HG03520 (cell line): ENCODE results near the gene WDPCP.
"Not testable (repeated sequence)": the region's sequence is repeated elsewhere in the genome, so short reads cannot be mapped to it uniquely, and the experiment has no call there.

Experiments
- ATAC-seq: cut with Tn5 transposase; IDR thresholded peaks from one replicate; pipeline ENCODE4 v1.9.1; 2021; ENCODE audit warnings: mild to moderate bottlenecking, moderate library complexity; ENCODE audit not compliant: unreplicated experiment

Gene WDPCP

GRCh38 chr2:63544017-63544627 lies 44.2 kb downstream of the WDPCP start:
- no peak for ATAC-seq

GRCh38 chr2:63539416-63540162 lies 48.7 kb downstream of the WDPCP start:
- no peak for ATAC-seq

GRCh38 chr2:63538390-63538789 lies 49.9 kb downstream of the WDPCP start:
- no peak for ATAC-seq

GRCh38 chr2:63537306-63537705 lies 51.0 kb downstream of the WDPCP start:
- no peak for ATAC-seq

GRCh38 chr2:63530704-63531279 lies 57.5 kb downstream of the WDPCP start:
- ATAC-seq: no peak

GRCh38 chr2:63525905-63526304 lies 62.4 kb downstream of the WDPCP start:
- ATAC-seq: no peak

GRCh38 chr2:63522950-63523349 lies 65.3 kb downstream of the WDPCP start:
- no peak for ATAC-seq

- no peak for ATAC-seq
Measured at GRCh38 chr2:63520793-63521192, 67.5 kb downstream of the WDPCP start.

- no peak for ATAC-seq
Measured at GRCh38 chr2:63514781-63515180, 73.5 kb downstream of the WDPCP start.

GRCh38 chr2:63514237-63514716 lies 74.0 kb downstream of the WDPCP start:
- no peak for ATAC-seq

GRCh38 chr2:63506320-63506719 lies 82.0 kb downstream of the WDPCP start:
- no peak for ATAC-seq

- no peak for ATAC-seq
Measured at GRCh38 chr2:63503818-63504217, 84.5 kb downstream of the WDPCP start.

GRCh38 chr2:63500398-63500797 lies 87.9 kb downstream of the WDPCP start:
- ATAC-seq: no peak

- no peak for ATAC-seq
Measured at GRCh38 chr2:63497576-63497975, 90.7 kb downstream of the WDPCP start.

GRCh38 chr2:63494968-63495367 lies 93.3 kb downstream of the WDPCP start:
- no peak for ATAC-seq

GRCh38 chr2:63494100-63494499 lies 94.2 kb downstream of the WDPCP start:
- no peak for ATAC-seq

GRCh38 chr2:63488118-63488713 lies 100.1 kb downstream of the WDPCP start:
- ATAC-seq: no peak

- ATAC-seq: no peak
Measured at GRCh38 chr2:63486861-63487290, 101.4 kb downstream of the WDPCP start.

- no peak for ATAC-seq
Measured at GRCh38 chr2:63484901-63485300, 103.4 kb downstream of the WDPCP start.

- ATAC-seq: no peak
Measured at GRCh38 chr2:63484481-63484880, 103.8 kb downstream of the WDPCP start.

- ATAC-seq: no peak
Measured at GRCh38 chr2:63477686-63478085, 110.6 kb downstream of the WDPCP start.

GRCh38 chr2:63469313-63469712 lies 119.0 kb downstream of the WDPCP start:
- ATAC-seq: not testable (repeated sequence)
